NB4 (cell line): ENCODE measurements around the gene TARBP1.

Source experiments
- DNase-seq: peaks from one replicate; pipeline ENCODE4 v3.0.0; 2010; ENCODE audit warnings: low read depth
- H3K4me3 ChIP-seq: one replicate; pipeline ENCODE4 v1.5.1; 2011; ENCODE audit warnings: mild to moderate bottlenecking, low read depth, low read length, moderate library complexity
- MYC ChIP-seq: IDR thresholded peaks from 2 replicates; pipeline ENCODE4 v1.6.1; 2011; ENCODE audit warnings: low read depth, low read length
- POLR2A ChIP-seq: IDR thresholded peaks from 2 replicates; pipeline ENCODE4 v1.6.1; 2011; ENCODE audit warnings: mild to moderate bottlenecking; ENCODE audit not compliant: insufficient read length; ENCODE audit errors: extremely low read depth
- TF ChIP-seq, protein P1 (sequence below): IDR thresholded peaks from 2 replicates; pipeline ENCODE4 v1.6.1; 2011; ENCODE audit warnings: low read depth, low read length
- TF ChIP-seq, protein P2 (sequence below): IDR thresholded peaks from one replicate; pipeline ENCODE4 v1.5.1; 2012; ENCODE audit warnings: low read depth, low read length

Gene TARBP1

DNA sequence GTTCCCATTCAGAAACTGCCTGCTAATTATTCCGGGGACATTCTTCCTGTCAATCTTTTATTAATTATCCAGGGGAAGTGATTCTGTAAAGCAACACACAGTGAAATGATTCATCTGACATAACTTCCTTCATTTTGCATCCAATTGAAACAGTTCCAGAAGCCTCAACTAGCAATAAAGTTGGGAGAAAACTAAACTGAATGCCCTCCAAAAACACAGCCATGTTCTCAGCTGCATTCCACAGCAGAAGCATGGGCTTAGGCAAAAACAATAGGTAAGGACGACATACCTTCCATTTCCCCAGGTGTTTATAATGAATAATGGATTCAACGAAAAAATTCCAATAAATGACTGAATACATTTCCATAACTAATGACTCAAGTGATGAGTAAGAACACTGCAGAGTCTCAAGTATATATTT is 36.9 kb upstream of the TARBP1 start:
- TF ChIP-seq, protein P1, sequence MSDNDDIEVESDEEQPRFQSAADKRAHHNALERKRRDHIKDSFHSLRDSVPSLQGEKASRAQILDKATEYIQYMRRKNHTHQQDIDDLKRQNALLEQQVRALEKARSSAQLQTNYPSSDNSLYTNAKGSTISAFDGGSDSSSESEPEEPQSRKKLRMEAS: no peak
- TF ChIP-seq, protein P2, sequence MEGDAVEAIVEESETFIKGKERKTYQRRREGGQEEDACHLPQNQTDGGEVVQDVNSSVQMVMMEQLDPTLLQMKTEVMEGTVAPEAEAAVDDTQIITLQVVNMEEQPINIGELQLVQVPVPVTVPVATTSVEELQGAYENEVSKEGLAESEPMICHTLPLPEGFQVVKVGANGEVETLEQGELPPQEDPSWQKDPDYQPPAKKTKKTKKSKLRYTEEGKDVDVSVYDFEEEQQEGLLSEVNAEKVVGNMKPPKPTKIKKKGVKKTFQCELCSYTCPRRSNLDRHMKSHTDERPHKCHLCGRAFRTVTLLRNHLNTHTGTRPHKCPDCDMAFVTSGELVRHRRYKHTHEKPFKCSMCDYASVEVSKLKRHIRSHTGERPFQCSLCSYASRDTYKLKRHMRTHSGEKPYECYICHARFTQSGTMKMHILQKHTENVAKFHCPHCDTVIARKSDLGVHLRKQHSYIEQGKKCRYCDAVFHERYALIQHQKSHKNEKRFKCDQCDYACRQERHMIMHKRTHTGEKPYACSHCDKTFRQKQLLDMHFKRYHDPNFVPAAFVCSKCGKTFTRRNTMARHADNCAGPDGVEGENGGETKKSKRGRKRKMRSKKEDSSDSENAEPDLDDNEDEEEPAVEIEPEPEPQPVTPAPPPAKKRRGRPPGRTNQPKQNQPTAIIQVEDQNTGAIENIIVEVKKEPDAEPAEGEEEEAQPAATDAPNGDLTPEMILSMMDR: no peak
- TF ChIP-seq MYC (no peak), POLR2A (no peak)
- DNase-seq: peak; percentile 50
- H3K4me3 ChIP-seq: no peak overlapping the region

DNA sequence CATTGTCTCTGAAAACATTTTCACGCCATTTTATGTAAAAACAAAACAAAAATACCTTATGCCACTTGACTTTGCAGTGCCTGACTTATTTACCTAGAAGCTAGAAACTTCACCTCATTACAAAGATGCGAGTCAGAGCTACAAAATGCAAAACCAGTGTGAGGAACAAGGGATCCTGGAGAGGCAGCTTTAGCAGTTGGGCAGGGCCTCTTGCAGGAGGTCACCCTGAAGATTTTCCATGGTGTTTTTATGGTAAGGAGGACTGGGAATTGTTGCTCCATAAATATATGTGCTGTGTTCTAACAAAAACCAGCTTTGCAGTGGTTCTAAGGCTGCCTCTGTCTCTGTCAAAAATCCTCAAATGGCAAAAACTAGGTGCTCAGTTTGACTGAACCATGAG is 36.4 kb upstream of the TARBP1 start:
- TF ChIP-seq, protein P1: no peak
- no peak for TF ChIP-seq MYC
- TF ChIP-seq, protein P2: no peak
- DNase-seq: no peak
- no peak overlapping the region for H3K4me3 ChIP-seq

DNA sequence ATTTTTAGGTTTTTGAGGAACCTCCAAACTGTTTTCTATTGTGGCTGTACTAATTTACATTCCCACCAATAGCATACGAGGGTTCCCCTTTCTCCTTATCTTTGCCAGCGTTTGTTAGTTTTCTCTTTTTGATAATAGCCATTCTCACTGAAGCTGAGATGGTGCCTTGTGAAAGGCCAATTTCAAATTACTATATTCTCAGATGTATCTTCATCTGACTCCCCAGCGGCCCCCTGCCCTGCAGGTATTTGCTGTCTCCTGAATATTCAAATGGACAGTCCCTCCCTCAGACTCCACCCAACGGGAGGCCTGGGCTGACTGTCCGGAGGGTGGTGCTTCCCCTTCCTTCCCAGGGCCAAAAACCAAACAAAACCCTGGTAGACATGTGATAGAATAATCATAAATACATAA is 33.5 kb upstream of the TARBP1 start:
- DNase-seq: peak; percentile 65
- TF ChIP-seq POLR2A: no peak
- TF ChIP-seq, protein P1: no peak
- no peak for TF ChIP-seq MYC
- TF ChIP-seq, protein P2: no peak

DNA sequence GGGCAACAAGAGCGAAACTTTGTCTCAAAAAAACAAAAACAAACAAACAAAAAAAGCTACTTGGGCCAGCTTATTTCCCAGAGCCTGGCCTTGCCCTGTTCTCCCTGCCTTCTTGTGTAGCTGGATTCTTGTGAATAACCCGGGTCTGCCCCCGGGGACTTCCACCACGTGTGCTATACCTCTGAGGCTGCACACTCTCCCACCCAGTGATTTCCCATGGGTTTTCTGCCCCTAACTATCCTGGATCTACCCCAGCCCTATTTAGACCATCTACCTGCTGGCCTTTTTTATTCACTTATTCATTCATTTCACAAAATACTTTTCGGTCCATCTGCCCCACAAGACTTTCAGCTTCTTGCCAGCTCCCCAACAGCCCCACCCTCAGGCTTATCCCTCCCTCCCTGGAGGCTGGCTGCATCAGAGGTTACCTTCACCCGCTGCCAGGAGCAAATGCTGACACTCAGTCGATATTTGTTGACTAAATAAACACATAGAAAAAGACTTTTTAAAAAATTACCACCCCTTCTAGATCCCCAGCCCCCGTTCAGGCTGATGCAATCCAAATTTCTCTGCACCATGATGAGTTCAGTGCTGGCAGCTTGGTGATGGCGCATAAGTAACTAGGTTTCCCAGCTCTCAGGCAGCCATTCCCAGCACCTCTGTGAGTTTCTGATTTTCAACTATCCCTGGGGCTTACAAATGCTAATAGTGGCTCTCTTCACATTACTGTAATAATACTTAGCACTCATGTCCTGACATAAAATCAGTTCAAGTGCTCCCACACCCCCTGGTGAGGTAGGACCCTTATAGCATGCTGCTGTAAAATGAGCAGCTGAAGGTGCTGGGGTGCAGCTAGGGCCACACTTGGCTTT is 30.7 kb upstream of the TARBP1 start:
- no peak for TF ChIP-seq MYC
- TF ChIP-seq, protein P1: no peak
- TF ChIP-seq, protein P2: no peak
- TF ChIP-seq POLR2A: no peak
- H3K4me3 ChIP-seq: no peak overlapping the region
- DNase-seq: peak; percentile 38

More for the DNA sequence above, 33.5 kb upstream of the TARBP1 start:
- no peak overlapping the region for H3K4me3 ChIP-seq

DNA sequence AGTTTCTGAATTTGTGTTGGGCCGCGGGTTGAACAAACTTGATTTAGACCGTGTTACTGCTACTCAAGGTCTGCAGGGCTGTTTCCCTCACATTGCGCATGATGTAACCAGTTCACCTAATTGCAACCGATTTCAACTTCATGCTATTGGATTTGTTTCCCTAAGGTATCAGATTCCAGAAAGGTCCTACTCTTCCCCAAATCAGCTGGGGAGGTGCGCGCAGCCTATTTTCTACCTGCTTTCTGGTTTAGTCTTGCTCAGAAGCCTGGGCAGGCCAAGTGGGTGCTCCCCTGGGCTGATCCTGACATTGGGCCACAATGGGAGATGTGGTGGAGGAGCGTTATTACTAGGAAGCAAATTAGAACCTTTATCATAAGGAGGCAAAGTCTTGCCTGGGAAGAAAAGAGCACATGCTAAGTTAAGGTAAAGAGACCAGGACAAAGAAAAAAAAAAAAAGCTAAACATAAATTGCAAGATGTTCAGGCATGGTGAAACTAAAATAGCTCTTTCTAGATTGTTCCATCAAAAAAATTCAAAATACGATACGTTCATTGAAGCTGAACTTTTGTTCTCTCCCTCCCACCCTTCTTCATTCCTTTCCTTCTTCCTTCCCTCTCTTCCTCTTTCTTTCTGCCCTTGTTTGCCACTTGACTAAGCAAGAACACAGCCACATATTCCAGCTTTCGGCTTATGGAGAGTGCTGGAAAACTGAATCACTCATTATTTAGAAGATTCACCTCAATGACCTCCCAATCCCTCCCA is 28.8 kb upstream of the TARBP1 start:
- TF ChIP-seq, protein P1: no peak
- TF ChIP-seq, protein P2: no peak
- no peak for TF ChIP-seq POLR2A
- TF ChIP-seq MYC: no peak
- no peak for DNase-seq
- no peak overlapping the region for H3K4me3 ChIP-seq
